H9 (cell line): ENCODE results near the gene BNIP5. TPM values are rescaled to one million over a fixed set of nuclear protein-coding genes. Genes with fewer than 3 reads are reported as not detected.

ENCODE experiments used
- DNase-seq: peaks from one replicate; pipeline ENCODE4 v3.0.0-alpha.2; 2017
- H2AFZ ChIP-seq: one replicate; pipeline ENCODE4 v1.6.1; 2013; ENCODE audit warnings: mild to moderate bottlenecking, low read length, control low read depth, moderate library complexity
- H2AK5ac ChIP-seq: 2 replicates; pipeline ENCODE4 v1.6.1; 2013; ENCODE audit warnings: low read length, control low read depth, mixed read lengths; ENCODE audit not compliant: insufficient read length
- H2BK120ac ChIP-seq: one replicate; pipeline ENCODE4 v1.6.1; 2013; ENCODE audit warnings: low read depth, mild to moderate bottlenecking, low read length, control low read depth, inconsistent platforms; ENCODE audit not compliant: poor library complexity, severe bottlenecking
- H2BK12ac ChIP-seq: 2 replicates; pipeline ENCODE4 v1.6.1; 2013; ENCODE audit warnings: low read length, control low read depth, mixed read lengths, low read depth; ENCODE audit not compliant: insufficient read length
- H2BK15ac ChIP-seq: 2 replicates; pipeline ENCODE4 v1.6.1; 2013; ENCODE audit warnings: low read depth, low read length, control low read depth
- H2BK20ac ChIP-seq: one replicate; pipeline ENCODE4 v1.6.1; 2013; ENCODE audit warnings: low read depth, mild to moderate bottlenecking, low read length, control low read depth, inconsistent platforms; ENCODE audit not compliant: poor library complexity, severe bottlenecking
- H2BK5ac ChIP-seq: 2 replicates; pipeline ENCODE4 v1.6.1; 2013; ENCODE audit warnings: low read length, control low read depth, mixed read lengths; ENCODE audit not compliant: insufficient read length
- H3K14ac ChIP-seq: 2 replicates; pipeline ENCODE4 v1.6.1; 2013; ENCODE audit warnings: low read length, control low read depth; ENCODE audit not compliant: insufficient read depth
- H3K18ac ChIP-seq: 2 replicates; pipeline ENCODE4 v1.6.1; 2013; ENCODE audit warnings: low read depth, mild to moderate bottlenecking, mixed read lengths, low read length, control low read depth; ENCODE audit not compliant: insufficient read length
- H3K23ac ChIP-seq: 2 replicates; pipeline ENCODE4 v1.6.1; 2013; ENCODE audit warnings: low read length, control low read depth, mixed read lengths, low read depth; ENCODE audit not compliant: insufficient read length
- H3K23me2 ChIP-seq: 2 replicates; pipeline ENCODE4 v1.6.1; 2013; ENCODE audit warnings: low read depth, mild to moderate bottlenecking, mixed read lengths, low read length, control low read depth; ENCODE audit not compliant: insufficient read length, poor library complexity, severe bottlenecking
- H3K27ac ChIP-seq: 2 replicates; pipeline ENCODE4 v1.5.1; 2013; ENCODE audit warnings: low read length, control low read depth, mixed read lengths, low read depth; ENCODE audit not compliant: insufficient read length
- H3K27me3 ChIP-seq: 2 replicates; pipeline ENCODE4 v1.6.1; 2013; ENCODE audit warnings: low read length, control low read depth, inconsistent platforms; ENCODE audit not compliant: insufficient read depth
- H3K4ac ChIP-seq: 2 replicates; pipeline ENCODE4 v1.6.1; 2013; ENCODE audit warnings: low read depth, mild to moderate bottlenecking, control low read depth, inconsistent platforms, low read length, moderate library complexity
- H3K4me1 ChIP-seq: 2 replicates; pipeline ENCODE4 v1.6.1; 2013; ENCODE audit warnings: low read length, control low read depth, inconsistent platforms; ENCODE audit not compliant: insufficient read depth
- H3K4me2 ChIP-seq: 2 replicates; pipeline ENCODE4 v1.6.1; 2013; ENCODE audit warnings: low read length, control low read depth, mixed read lengths; ENCODE audit not compliant: insufficient read length, insufficient read depth
- H3K56ac ChIP-seq: 2 replicates; pipeline ENCODE4 v1.6.1; 2013; ENCODE audit warnings: low read depth, mild to moderate bottlenecking, mixed read lengths, low read length, control low read depth; ENCODE audit not compliant: insufficient read length
- H3K79me1 ChIP-seq: 2 replicates; pipeline ENCODE4 v1.6.1; 2013; ENCODE audit warnings: low read depth, mild to moderate bottlenecking, moderate library complexity, low read length, control low read depth, inconsistent platforms; ENCODE audit not compliant: insufficient read depth, poor library complexity, severe bottlenecking
- H3K79me2 ChIP-seq: 2 replicates; pipeline ENCODE4 v1.6.1; 2013; ENCODE audit warnings: low read length, control low read depth, inconsistent platforms; ENCODE audit not compliant: insufficient read depth
- H3K9ac ChIP-seq: 2 replicates; pipeline ENCODE4 v1.6.1; 2013; ENCODE audit warnings: low read length, control low read depth, mixed read lengths; ENCODE audit not compliant: insufficient read length; ENCODE audit errors: extremely low read depth
- H3K9me3 ChIP-seq: one replicate; pipeline ENCODE4 v1.6.1; 2013; ENCODE audit warnings: low read depth, low read length, inconsistent platforms; ENCODE audit not compliant: control insufficient read depth
- H3T11ph ChIP-seq: one replicate; pipeline ENCODE4 v1.6.1; 2013; ENCODE audit warnings: mild to moderate bottlenecking, low read length, control low read depth, inconsistent platforms
- H4K20me1 ChIP-seq: one replicate; pipeline ENCODE4 v1.6.1; 2013; ENCODE audit not compliant: control insufficient read depth, insufficient read length, insufficient read depth
- H4K5ac ChIP-seq: 2 replicates; pipeline ENCODE4 v1.6.1; 2013; ENCODE audit warnings: low read depth, mild to moderate bottlenecking, mixed read lengths, low read length, control low read depth; ENCODE audit not compliant: insufficient read length
- H4K8ac ChIP-seq: replicated peaks from 2 replicates; pipeline ENCODE4 v1.6.1; 2013; ENCODE audit warnings: low read length, control low read depth, mixed read lengths, low read depth; ENCODE audit not compliant: insufficient read length
- H4K91ac ChIP-seq: 2 replicates; pipeline ENCODE4 v1.6.1; 2013; ENCODE audit warnings: low read depth, mild to moderate bottlenecking, moderate library complexity, mixed read lengths, low read length, control low read depth; ENCODE audit not compliant: insufficient read length
- H3K27ac Mint-ChIP-seq, 3 experiments: 2 replicates in 2 of 3; 3 replicates in 1 of 3; pipeline ENCODE4 v1.8.0; 2020 to 2021; ENCODE audit warnings: mixed read lengths in 3 of 3, mild to moderate bottlenecking in 1 of 3, moderate library complexity in 1 of 3
- H3K27me3 Mint-ChIP-seq: 2 replicates; pipeline ENCODE4 v1.8.0; 2021; ENCODE audit warnings: low read depth, mild to moderate bottlenecking, moderate library complexity, mixed read lengths
- H3K36me3 Mint-ChIP-seq, 3 experiments: 2 replicates in 2 of 3; 3 replicates in 1 of 3; pipeline ENCODE4 v1.8.0; 2020 to 2021; ENCODE audit warnings: low read depth in 3 of 3, mixed read lengths in 3 of 3; ENCODE audit not compliant: insufficient read depth in 1 of 3
- H3K4me1 Mint-ChIP-seq, 2 experiments: 2 replicates each; pipeline ENCODE4 v1.8.0; 2020; ENCODE audit warnings: mixed read lengths in 2 of 2
- H3K4me3 Mint-ChIP-seq, 2 experiments: 2 replicates in 1 of 2; 3 replicates in 1 of 2; pipeline ENCODE4 v1.8.0; 2020 to 2021; ENCODE audit warnings: mild to moderate bottlenecking in 2 of 2, mixed read lengths in 2 of 2, moderate library complexity in 1 of 2
- H3K9me3 Mint-ChIP-seq, 2 experiments: 2 replicates in 1 of 2; 3 replicates in 1 of 2; pipeline ENCODE4 v1.8.0; 2020; ENCODE audit warnings: mild to moderate bottlenecking in 2 of 2, mixed read lengths in 2 of 2, moderate library complexity in 1 of 2
- CTCF ChIP-seq: fragments of 200-600 bp; sonication (generic); conservative IDR thresholded peaks from 3 replicates; pipeline ENCODE4 v1.8.0; 2021; ENCODE audit warnings: antibody characterized with exemption, mild to moderate bottlenecking
- WGBS: extraction: QIAGEN DNeasy Blood & Tissue Kit; methylation state at CpG from one replicate; pipeline ENCODE4 v1.1.7; 2013; ENCODE audit warnings: missing lambda C conversion rate, low lambda C conversion rate, mixed read lengths; ENCODE audit not compliant: insufficient read length; ENCODE audit errors: extremely low coverage; 5-methylcytosine and 5-hydroxymethylcytosine counted together
- total RNA-seq: library from RNA; stranded (reverse); gene quantifications from 2 replicates; pipeline ENCODE4 v1.2.1, GENCODE V29; 2021

Gene BNIP5
- total RNA-seq, 1 experiment from 2014 or later, result not detected

GRCh38 chr6:36277946-36278470 is 58.7 kb downstream of the BNIP5 start:
- Histone ChIP-seq H3K27me3 (no peaks in the 10 kb centered on the region; the same call in 1 of the 2 replicates), H3K9ac (no peak overlapping the region), H4K91ac (no peak overlapping the region), H3T11ph (no peak overlapping the region), H4K5ac (no peak overlapping the region), H2BK5ac (no peak overlapping the region), H3K4me2 (no peak overlapping the region), H3K27ac (no peak overlapping the region), H3K79me2 (no peaks in the 10 kb centered on the region), H3K23me2 (no peaks in the 10 kb centered on the region), H4K8ac (no peak overlapping the region), H2BK15ac (no peak overlapping the region), H3K4me1 (no peaks in the 10 kb centered on the region), H2AFZ (no peak overlapping the region), H4K20me1 (no peaks in the 10 kb centered on the region), H3K9me3 (no peaks in the 10 kb centered on the region), H3K79me1 (no peaks in the 10 kb centered on the region), H2BK12ac (no peak overlapping the region), H3K56ac (no peak overlapping the region), H3K4ac (no peak overlapping the region), H3K14ac (no peak overlapping the region), H3K18ac (no peak overlapping the region), H3K23ac (no peak overlapping the region), H2BK20ac (no peak overlapping the region), H2AK5ac (no peak overlapping the region), H2BK120ac (no peak overlapping the region)
- TF ChIP-seq CTCF, result no peak
- no peak for DNase-seq
- Mint-ChIP-seq H3K27me3 (peaks cover 13% of the 10 kb centered on the region), H3K4me1 (no peaks in the 10 kb centered on the region; a peak in 1 of 4 replicates), H3K27ac (no peak overlapping the region), H3K4me3 (no peak overlapping the region), H3K9me3 (no peaks in the 10 kb centered on the region; a peak in 1 of 5 replicates), H3K36me3 (no peaks in the 10 kb centered on the region)
- no CpG with 5 or more reads among the region's 2 CpGs for WGBS
